Activated CD8-positive, alpha-beta memory T cell treated with anti-CD3 and anti-CD28 coated beads for 4 hours (primary cell): ENCODE results near the gene TRNAU1AP.
"Not testable (repeated sequence)": the region's sequence is repeated elsewhere in the genome, so short reads cannot be mapped to it uniquely, and the experiment has no call there.

Experiments used
- DNase-seq, 2 donors: peaks; one replicate each; pipeline ENCODE4 v3.0.0-alpha.2; 2020; ENCODE audit warnings: low read depth in 2 of 2

The TRNAU1AP gene

DNA sequence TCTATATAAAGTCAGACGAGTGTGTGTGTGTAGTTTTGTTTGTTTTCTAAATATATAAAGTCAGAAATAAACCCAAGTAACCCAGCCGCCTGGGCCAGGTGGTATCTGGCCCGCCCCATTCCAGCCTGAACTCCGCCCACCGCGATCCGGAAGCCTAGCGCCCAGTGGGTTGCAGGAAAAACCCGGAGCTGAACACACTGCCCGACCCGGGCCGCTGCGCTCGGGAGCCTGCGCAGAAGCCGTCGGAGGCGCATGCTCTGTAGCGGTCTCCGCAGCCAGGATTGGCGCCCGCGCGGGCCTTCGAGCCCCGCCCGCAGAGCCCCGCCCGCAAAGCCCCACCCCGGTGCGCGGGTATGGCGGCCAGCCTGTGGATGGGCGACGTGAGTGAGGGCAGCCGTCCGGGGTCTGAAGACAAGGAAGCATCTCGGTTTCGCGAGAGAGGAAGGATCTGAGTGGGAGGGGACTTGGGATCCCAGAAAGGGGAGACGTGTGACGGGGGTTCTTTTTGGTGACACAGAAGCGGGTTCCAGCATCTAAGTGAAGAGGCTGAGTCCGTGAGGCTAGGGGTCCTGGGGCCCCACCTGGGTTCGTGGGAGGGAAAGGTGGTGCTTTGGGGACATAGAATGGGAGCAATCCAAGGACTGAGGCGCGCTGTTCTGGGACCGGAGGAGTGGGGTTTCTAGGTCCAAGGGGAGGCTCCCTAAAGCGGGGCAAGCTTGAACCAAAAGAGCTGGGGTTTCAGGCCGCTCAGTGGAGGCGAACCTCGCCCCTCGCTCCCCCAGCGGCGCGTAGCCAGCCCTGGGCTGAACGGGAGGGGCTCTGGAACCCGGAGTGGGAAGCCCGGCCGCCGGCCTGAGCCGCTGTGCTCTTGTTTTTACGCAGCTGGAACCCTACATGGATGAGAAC, at the start of gene TRNAU1AP:
TSS of gene TRNAU1AP (plus strand) at position 328 of the 906 bp plus-strand sequence. CDS start at position 354, 26 bp downstream.
- peak; percentile 93 to 94 for DNase-seq

DNA sequence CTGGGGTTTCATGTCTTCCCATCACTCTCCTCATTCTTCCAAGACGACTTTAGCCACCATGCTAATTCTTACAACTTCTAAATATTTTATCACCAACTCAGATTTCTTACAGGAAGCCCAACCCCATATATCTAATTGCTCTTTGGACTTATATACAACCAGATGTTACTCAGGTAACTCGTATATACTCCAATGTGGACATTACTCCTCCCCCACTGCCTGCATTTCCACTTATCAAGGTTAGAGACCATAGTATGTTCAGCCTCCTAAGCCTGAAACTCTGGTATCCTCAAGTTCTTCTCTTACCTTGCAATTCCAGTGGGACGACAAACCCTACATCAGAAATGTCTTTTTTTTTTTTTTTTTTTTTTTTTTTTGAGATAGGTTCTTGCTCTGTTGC, 49.8 kb upstream of the TRNAU1AP start:
- DNase-seq = no peak

DNA sequence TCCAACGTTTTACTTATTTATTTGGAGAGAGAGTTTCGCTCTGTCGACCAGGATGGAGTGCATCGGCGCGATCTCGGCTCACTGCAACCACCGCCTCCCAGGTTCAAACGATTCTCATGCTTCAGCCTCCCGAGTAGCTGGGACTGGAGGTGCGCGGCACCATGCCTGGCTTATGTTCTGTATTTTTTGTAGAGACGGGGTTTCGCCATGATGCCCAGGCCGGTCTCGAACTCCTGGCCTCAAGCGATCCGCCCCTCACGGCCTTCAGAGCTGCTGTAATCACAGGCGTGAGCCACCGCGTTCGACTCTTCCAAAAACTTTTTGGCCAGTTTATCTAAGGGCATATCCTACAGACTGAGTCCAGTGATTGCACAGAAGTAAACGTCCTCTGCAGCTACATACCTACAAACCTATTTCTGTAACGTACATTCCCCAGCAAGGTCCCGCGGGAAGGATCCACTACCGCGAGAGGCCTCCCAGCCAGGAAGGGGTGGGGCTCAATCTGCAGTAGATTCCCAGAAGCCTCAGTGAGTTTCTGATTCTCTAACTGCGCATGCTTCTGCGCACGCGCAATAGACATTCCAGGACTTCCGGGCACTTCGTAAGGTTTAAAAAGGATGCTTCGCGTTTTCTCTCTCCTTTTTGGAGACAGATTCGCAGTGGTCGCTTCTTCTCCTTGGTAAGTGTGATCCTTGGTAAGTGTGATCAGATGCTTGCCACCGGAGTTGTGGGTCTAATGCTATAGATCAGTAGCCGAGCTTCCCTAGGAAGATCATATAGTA, 47.3 kb upstream of the TRNAU1AP start, which contains the start of gene RCC1:
TSS of gene RCC1 (plus strand) at position 638 of the 782 bp plus-strand sequence. CDS start 23,824 bp downstream, outside the sequence.
- DNase-seq = peak; percentile 92 to 95

DNA sequence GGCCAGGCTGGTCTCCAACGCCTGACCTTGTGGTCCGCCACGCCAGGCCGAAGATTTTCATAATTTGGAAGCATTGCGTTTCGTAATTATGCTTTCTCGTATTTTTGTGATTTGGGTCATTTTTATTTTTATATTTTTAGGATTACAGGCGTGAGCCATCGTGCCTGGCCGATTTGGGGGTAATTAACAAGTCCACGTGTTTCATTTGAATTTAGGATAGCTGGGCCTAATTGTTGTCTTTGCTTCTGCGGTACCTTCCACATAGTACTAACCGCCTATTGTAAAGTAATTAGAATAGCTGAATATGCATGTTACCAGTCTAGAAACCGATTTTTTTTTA, 46.0 kb upstream of the TRNAU1AP start:
- DNase-seq = no peak

DNA sequence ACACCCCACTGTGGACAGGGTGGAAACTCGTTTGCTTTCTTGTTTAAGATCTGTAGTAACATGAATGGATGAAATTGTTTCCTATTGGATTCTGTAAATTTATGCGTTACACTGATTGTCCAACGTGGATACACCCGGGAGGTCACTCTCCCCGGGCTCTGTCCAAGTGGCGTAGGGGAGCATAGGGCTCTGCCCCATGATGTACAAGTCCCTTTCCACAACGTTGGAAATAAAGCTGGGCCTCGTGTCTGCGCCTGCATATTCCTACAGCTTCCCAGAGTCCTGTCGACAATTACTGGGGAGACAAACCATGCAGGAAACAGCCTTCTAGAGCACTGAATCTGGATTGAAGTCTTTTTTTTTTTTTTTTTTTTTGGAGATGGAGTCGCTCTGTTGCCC, 45.6 kb upstream of the TRNAU1AP start:
- DNase-seq = no peak

DNA sequence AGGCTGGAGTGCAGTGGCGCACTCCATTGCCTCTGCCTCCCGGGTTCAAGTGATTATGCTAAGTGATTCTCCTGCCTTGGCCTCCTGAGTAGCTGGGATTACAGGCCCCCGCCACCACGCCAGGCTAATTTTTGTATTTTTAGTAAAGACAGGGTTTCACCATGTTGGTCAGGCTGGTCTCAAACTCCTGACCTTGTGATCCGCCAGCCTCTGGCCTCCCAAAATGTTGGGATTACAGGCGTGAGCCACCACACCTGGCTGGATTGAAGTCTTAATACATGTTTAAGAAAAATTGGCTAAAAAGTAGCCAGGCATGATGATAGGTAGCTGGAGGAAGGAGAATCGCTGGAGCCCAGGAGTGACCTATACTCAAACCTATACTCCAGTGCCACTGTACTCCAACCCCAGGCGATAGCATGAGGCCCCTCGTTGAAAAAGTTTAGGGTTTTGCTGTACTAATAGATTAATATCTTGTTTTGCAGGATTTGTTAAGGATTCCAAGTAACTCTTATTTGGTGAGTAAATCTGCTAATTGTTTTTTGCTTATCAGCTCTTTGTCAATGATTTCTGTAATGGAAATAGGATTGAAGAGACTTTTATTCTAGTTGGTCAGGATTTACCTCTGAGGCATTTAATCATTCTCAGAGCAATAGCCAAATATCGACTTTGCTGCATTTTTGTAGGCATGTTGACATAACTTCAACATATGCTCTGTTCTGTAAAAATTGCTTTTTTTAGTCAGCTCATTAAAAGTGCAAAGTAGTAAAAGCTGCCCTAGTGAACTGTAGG, 45.0 kb upstream of the TRNAU1AP start:
- no peak for DNase-seq

DNA sequence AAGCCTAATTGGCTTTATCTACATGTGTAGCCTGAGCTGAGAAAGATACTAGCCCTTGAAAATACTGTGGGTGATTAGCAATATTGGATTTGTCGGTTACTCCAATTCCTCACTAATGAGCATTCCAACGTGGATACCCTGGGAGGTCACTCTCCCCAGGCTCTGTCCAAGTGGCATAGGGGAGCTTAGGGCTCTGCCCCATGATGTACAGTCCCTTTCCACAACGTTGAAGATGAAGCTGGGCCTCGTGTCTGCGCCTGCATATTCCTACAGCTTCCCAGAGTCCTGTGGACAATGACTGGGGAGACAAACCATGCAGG, 44.5 kb upstream of the TRNAU1AP start:
- DNase-seq = no peak

DNA sequence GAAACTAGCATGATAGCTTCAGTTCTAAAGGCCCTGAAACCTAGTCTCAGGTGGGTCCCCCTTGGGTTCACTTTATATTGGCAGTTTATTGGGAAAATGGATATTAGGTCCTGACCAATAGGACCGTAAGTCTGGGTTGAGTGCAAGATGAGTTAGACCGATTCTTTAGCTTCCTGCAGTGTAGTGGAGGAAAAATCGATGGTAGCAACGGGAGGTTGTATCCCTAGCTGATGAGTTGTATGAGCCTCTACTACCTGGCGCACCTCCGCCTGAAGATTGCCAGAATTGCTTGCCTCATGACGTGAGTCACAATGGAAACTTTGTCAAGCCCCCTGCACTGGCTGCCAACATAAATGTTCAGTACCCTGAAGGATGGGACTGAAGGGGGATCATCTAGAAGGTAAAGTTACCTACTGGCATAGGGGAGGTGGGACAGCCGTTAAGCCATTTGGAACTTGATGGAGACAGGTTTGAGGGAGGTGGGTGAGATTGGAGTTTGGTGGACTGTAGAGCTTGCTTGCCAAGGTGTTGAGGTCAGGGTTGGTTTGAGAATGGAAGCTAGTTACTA, 43.1 kb upstream of the TRNAU1AP start:
- DNase-seq = no peak

DNA sequence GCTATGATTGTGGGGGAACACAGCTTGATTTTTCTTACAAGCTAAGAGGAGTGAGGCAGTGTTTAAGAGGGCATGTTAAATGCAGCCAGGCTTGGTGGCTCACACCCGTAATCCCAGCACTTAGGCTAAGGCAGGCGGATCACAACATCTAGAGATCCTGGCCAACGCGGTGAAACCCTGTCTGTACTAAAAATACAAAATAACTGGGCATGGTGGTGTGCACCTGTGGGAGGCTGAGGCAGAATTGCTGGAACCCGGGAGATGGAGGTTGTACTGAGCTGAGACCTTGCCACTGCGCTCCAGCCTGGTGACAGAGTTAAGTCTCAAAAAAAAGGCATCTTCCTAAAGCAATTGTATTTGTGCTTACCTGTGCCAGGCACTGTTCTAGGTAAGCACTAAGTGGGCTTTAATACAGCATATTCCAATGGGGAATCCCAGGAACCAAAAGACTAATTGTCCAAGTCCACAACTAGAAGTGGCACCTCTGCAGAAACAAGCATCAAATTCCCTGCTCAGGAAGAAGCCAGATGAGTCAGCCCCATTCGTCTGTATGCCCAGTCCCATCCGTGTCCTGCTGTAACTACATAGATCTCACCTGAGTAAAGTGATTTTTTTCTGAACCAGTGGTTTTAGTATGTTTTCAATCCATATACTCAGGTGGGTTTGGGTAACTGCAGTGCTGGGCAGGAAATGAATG, 42.5 kb upstream of the TRNAU1AP start:
- no peak for DNase-seq

DNA sequence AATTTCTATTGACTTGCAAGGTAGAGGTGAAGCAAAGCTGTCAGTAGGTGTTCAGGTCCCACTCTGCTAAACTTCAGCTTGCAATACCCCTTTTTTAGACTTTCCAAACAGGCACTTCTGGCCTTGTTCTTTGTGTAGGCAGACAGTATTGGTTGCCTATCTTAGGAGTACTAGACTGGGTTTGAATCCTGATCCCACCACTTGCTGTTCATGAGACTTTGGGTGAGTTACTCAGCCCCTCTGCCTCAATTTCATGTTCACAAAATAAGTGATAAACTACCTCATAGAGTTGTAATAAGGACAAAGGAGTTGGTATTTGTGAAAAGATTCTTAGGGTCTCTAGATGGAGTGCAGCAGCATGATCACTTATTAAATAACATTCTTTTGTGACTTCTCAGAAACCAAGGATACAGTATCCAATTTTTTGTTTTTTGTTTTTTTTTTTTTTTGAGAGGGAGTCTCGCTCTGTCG, 41.9 kb upstream of the TRNAU1AP start:
- DNase-seq = no peak

DNA sequence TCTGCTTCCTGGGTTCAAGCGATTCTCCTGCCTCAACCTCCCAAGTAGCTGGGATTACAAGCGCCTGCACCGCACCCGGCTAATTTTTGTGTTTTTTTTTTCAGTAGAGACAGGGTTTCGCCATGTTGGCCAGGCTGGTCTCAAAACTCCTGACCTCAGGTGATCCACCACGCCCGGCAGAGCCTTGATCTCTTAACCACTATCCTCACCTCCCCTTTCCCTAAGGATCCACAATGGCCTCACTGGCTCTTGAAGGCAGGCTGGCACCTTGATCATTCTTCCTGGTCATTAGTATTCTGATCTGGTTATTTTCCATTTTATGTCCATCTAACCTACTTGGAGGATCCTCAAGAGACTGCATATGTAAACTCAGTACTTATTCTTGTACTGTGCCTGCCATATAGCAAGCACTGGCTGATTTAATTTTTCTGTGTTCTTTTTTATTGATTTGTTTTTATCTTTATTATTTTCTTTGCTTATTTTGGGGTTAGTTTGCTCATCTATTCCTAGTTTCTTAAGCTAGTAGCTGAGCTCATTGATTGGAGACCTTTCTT, 40.8 kb upstream of the TRNAU1AP start:
- DNase-seq = no peak

DNA sequence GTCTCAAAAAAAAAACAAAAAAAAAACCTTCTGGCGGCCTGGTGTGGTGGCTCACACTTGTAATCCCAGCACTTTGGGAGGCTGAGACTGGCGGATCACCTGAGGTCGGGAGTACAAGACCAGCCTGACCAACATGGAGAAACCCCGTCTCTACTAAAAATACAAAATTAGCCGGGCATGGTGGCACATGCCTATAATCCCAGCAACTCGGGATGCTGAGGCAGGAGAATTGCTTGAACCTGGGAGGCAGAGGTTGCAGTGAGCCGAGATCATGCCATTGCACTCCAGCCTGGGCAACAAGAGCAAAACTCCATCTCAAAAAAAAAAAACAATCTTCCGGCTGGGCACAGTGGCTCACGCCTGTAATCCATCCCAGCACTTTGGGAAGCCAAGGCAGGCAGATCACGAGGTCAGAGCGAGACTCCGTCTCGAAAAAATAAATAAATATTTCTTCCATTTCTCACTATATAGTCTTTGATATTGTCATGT, 38.4 kb upstream of the TRNAU1AP start:
- not testable (repeated sequence) for DNase-seq

DNA sequence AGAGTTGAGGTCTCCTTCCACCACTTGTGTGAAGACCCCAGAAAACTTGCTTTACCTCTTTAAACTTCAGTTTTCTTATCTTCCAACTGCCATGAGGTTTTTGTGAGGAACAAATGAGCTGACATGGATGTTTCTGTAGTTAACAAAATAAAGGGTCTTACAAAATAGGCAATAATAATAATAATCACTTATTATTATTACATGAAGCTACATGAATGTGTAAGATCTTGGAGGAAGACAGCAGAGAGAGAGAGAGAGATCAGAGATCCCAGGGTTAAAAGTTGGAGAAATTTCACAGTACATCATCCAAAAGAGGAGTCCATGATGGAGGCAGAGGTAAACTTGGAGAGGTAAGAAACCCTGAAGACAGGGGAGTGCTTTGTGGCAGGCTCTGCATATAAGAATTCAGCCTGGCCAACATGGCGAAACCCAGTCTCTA, 36.3 kb upstream of the TRNAU1AP start:
- no peak for DNase-seq

DNA sequence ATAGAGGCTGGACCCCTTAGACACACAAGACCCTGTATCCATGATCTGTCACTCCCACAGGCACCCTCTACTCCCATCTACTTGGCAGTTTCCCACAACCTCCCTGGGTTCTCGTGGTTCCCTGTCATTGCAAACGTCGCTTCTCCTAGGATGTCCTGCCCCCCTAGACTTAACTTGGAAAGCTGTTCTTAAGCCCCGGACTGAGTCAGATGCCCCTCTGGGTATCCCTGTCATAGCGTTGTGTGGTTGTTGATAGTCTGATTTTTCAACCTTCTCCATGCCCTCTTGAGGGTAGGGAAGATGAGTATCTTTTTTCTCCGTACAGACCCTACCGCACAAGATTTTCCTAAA, 35.3 kb upstream of the TRNAU1AP start:
- DNase-seq = no peak

DNA sequence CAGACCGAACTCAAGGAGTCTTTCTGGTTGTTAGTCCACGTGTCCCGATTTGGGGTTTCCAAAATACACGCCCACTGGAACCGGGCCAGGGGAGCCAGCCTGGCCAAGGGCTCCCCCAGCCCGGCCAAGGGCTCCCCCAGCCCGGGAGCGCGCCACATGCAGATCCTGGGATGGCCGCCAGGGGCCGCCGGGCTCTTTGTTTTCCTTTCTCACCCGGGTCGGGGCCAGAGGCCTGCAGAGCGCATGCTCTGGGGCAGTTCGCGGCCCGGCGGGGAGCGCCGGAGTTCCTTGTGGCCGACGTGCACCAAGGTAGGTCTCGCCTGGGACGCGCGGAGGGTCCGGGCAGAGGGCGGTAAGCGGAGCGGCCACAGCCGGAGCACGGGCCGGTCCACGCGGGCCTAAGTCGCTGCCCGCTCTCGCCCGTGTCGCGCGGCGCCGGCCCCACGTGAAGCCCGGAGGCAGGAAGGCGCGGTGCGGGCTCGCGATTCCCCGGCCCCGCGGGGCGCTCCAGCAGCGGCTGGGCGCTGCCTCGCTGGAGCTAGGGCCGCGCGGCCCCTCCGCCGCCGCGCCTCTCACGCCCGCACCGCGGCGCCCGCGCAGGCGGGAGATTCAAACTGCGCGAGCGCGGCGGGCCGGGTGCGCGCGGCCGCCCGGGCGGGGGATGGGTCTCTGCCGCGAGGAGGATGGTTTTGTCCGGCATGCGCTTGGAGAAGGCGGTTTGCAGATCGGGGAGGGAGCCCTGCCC, 34.7 kb upstream of the TRNAU1AP start:
- peak; percentile 75 to 80 for DNase-seq

DNA sequence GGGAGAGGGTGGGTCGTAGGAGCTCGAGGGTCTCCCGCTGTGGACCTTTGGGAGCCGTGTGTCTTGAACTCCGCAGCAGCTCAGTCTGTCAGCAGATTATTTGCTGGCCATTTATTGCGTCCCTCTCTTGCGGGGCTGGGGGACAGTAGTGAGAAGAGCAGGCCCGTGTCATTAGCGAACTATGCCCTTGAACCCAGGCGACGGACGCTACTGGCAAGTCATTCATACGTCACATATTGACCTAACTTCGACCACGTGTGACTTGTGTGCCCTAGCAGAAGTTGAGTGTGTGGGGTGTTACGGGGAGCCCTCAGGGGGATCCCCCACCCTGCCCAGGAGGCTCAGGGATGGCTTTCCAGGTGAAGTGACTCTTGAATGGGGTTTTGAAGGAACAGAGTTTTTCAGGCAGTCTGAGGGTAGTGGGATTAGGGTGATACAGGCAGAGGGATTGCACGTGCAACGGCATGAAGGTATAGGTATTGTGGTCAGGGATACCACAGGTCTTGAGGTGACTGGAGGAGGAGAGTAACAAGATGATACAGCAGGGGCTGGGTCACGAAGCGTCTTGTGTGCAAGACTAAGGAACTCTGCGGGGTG, 34.0 kb upstream of the TRNAU1AP start:
- DNase-seq = no peak

DNA sequence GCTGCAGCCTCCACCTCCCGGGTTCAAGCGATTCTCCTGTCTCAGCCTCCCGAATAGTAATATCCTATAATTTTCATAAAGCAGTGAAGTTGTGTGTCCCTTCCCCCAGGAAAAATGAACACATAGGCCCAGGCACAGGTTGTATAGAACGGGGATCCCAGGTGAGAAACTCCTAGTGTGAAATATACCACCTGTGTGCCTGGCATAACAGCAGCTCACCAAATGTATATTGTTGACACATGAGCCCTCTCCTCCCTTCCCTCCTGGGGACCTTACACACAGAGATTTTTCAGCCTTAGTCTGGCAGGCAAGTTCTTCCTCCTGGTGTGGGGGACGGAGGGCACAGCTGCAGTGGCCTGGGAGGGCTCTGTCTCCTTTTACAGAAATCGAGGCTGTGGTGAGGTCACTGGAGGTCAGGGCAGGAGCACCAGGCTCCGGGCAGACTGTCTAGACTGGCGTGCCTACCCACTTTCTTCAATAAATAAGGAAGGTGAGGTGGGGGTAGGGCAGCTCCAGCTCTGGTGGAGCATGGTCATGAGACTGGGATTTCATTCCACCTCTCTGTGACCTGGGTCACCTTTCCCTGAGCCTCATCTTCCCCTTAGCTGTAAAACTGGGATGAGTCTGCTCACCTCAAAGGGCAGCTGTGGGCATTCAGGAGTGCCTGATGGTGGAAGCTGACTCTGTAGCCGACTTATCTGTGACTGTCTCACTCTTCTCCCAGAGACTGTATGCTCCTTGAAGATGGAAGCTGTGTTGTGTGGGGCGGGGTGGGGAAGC, 32.7 kb upstream of the TRNAU1AP start:
- DNase-seq = no peak

DNA sequence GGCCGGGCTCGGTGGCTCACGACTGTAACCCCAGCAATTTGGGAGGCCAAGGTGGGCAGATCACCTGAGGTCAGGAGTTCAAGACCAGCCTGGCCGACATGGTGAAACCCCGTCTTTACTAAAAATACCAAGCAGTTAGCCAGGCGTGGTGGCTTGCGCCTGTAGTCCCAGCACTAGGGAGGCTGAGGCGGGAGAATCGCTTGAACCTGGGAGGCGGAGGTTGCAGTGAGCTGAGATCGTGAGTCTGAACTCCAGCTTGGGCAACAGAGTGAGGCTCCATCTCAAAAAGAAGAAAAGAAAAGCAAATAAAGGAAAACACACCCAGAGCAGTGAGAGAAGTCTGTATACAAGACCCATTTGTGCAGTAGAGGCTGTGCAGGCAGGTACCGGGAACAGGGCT, 32.1 kb upstream of the TRNAU1AP start:
- not testable (repeated sequence) for DNase-seq
